Measurements from ENCODE around the gene RNF123. TPM values are rescaled to one million over a fixed set of nuclear protein-coding genes. Genes with fewer than 3 reads are reported as not detected.
"Not testable (repeated sequence)": the region's sequence is repeated elsewhere in the genome, so short reads cannot be mapped to it uniquely, and the experiment has no call there.

Gene RNF123
- polyA plus RNA-seq, 4 donors, result 32.1 to 45.3 (median 39.0) TPM

- no peak for DNase-seq (ENCODE audit: low read depth in 4 of 4, low spot score in 2 of 4)
These were observed 45.4 kb downstream of the RNF123 start for GRCh38 chr3:49734752-49735151.

- no peak for DNase-seq (ENCODE audit: low read depth in 4 of 4, low spot score in 2 of 4)
These were observed 48.8 kb downstream of the RNF123 start for GRCh38 chr3:49738067-49738713.

GRCh38 chr3:49740427-49740826, 51.1 kb downstream of the RNF123 start:
- no peak for DNase-seq (ENCODE audit: low read depth in 4 of 4, low spot score in 2 of 4)

- DNase-seq (ENCODE audit: low read depth in 4 of 4, low spot score in 2 of 4), result no peak
These were observed 56.6 kb downstream of the RNF123 start for GRCh38 chr3:49745986-49746385.

- DNase-seq (ENCODE audit: low read depth in 4 of 4, low spot score in 2 of 4), result no peak
These were observed 58.6 kb downstream of the RNF123 start for GRCh38 chr3:49747792-49748480.

- not testable (repeated sequence) for DNase-seq (ENCODE audit: low read depth in 4 of 4, low spot score in 2 of 4)
These were observed 59.5 kb downstream of the RNF123 start for GRCh38 chr3:49748874-49749273.

GRCh38 chr3:49750056-49750455, 60.7 kb downstream of the RNF123 start:
- DNase-seq (ENCODE audit: low read depth in 4 of 4, low spot score in 2 of 4), result no peak

GRCh38 chr3:49751501-49751900, 62.1 kb downstream of the RNF123 start:
- no peak for DNase-seq (ENCODE audit: low read depth in 4 of 4, low spot score in 2 of 4)

- DNase-seq (ENCODE audit: low read depth in 4 of 4, low spot score in 2 of 4), result no peak
These were observed 65.2 kb downstream of the RNF123 start for GRCh38 chr3:49754536-49754935.

GRCh38 chr3:49756036-49756435, 66.7 kb downstream of the RNF123 start:
- DNase-seq (ENCODE audit: low read depth in 4 of 4, low spot score in 2 of 4), result no peak

GRCh38 chr3:49757197-49757596, 67.8 kb downstream of the RNF123 start:
- DNase-seq (ENCODE audit: low read depth in 4 of 4, low spot score in 2 of 4), result no peak

- DNase-seq (ENCODE audit: low read depth in 4 of 4, low spot score in 2 of 4), result peak in 2 of 4 donors; percentile 5 to 8
These were observed 69.9 kb downstream of the RNF123 start for GRCh38 chr3:49759226-49759625.

- DNase-seq (ENCODE audit: low read depth in 4 of 4, low spot score in 2 of 4), result no peak
These were observed 72.3 kb downstream of the RNF123 start for GRCh38 chr3:49761661-49762060.

- DNase-seq (ENCODE audit: low read depth in 4 of 4, low spot score in 2 of 4), result no peak
These were observed 74.6 kb downstream of the RNF123 start for GRCh38 chr3:49763981-49764380.

- no peak for DNase-seq (ENCODE audit: low read depth in 4 of 4, low spot score in 2 of 4)
These were observed 80.0 kb downstream of the RNF123 start for GRCh38 chr3:49769286-49769915.

- no peak for DNase-seq (ENCODE audit: low read depth in 4 of 4, low spot score in 2 of 4)
These were observed 80.6 kb downstream of the RNF123 start for GRCh38 chr3:49769926-49770325.

Other genes starting within 250 kb of the RNF123 start
- gene DAG1, start 219.3 kb upstream of the RNF123 start, polyA plus RNA-seq (ENCODE audit: insufficient read length in 4 of 4), result 100 to 1,000 TPM in 3 of 4 donors, 10 to 100 TPM in 1; 98.2 to 125 (median 114) TPM
- 1 to 10 TPM; 1.0 to 2.4 (median 1.4) TPM for gene BSN, start 135.1 kb upstream of the RNF123 start, polyA plus RNA-seq (ENCODE audit: insufficient read length in 4 of 4)
- gene APEH, start 15.2 kb upstream of the RNF123 start, polyA plus RNA-seq (ENCODE audit: insufficient read length in 4 of 4), result 100 to 1,000 TPM; 136 to 159 (median 151) TPM
- 100 to 1,000 TPM; 107 to 397 (median 172) TPM for gene MST1, start 83 bp upstream of the RNF123 start, polyA plus RNA-seq (ENCODE audit: insufficient read length in 4 of 4)
- gene AMIGO3, start 30.1 kb downstream of the RNF123 start, polyA plus RNA-seq (ENCODE audit: insufficient read length in 4 of 4), result 1 to 10 TPM; 1.0 to 2.5 (median 2.1) TPM
- gene GMPPB, start 34.4 kb downstream of the RNF123 start, polyA plus RNA-seq (ENCODE audit: insufficient read length in 4 of 4), result 10 to 100 TPM; 11.4 to 19.2 (median 18.1) TPM
- 10 to 100 TPM; 43.3 to 54.8 (median 53.4) TPM for gene IP6K1, start 97.0 kb downstream of the RNF123 start, polyA plus RNA-seq (ENCODE audit: insufficient read length in 4 of 4)
- gene CDHR4, start 110.3 kb downstream of the RNF123 start, polyA plus RNA-seq (ENCODE audit: insufficient read length in 4 of 4), result under 1 TPM in 1 of 4 donors, not detected in 3; 0.16 TPM
- gene INKA1, start 113.7 kb downstream of the RNF123 start, polyA plus RNA-seq (ENCODE audit: insufficient read length in 4 of 4), result 10 to 100 TPM in 3 of 4 donors, 1 to 10 TPM in 1; 8.8 to 18.4 (median 12.7) TPM
- gene UBA7, start 124.4 kb downstream of the RNF123 start, polyA plus RNA-seq (ENCODE audit: insufficient read length in 4 of 4), result 10 to 100 TPM; 36.0 to 52.0 (median 39.9) TPM
- 10 to 100 TPM in 2 of 4 donors, 1 to 10 TPM in 2; 9.4 to 12.7 (median 11.1) TPM for gene TRAIP, start 167.0 kb downstream of the RNF123 start, polyA plus RNA-seq (ENCODE audit: insufficient read length in 4 of 4)
- gene CAMKV, start 180.3 kb downstream of the RNF123 start, polyA plus RNA-seq (ENCODE audit: insufficient read length in 4 of 4), result under 1 TPM; 0.08 to 0.43 (median 0.17) TPM
- 1 to 10 TPM; 1.4 to 2.4 (median 2.2) TPM for gene MST1R, start 214.3 kb downstream of the RNF123 start, polyA plus RNA-seq (ENCODE audit: insufficient read length in 4 of 4)
- 1 to 10 TPM; 7.0 to 9.7 (median 8.7) TPM for gene MON1A, start 240.3 kb downstream of the RNF123 start, polyA plus RNA-seq (ENCODE audit: insufficient read length in 4 of 4)

Measured in left renal cortex interstitium (tissue), 4 donors.